HG03103 (cell line): ENCODE data around the gene CHST8.

Source experiments
- ATAC-seq: cut with Tn5 transposase; IDR thresholded peaks from one replicate; pipeline ENCODE4 v1.9.1; 2021; ENCODE audit warnings: low read depth; ENCODE audit not compliant: unreplicated experiment

Gene CHST8

DNA sequence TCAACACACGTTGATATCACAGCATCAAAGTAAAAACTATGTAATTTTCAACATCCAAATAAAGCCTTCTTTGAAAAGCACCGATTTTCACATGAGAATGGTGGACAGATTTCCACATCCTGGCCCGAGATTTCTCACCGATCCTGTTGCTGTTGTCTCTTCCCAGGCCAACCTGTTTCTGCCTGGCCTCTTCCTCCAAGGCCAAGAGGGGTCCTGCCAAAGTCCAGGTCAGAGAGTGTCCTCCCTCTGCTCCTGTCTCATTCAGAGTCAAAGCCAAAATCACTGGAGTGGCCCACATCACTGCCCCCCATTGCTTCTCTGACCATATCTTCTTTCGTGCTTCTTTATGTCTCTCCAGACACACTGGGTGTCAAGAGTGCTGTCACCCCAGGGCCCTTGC is 49.5 kb downstream of the CHST8 start:
- no peak for ATAC-seq

- no peak for ATAC-seq
Measured at GRCh38 chr19:33673258-33673875, 51.6 kb downstream of the CHST8 start.

GRCh38 chr19:33673996-33674625 is 52.4 kb downstream of the CHST8 start:
- no peak for ATAC-seq

DNA sequence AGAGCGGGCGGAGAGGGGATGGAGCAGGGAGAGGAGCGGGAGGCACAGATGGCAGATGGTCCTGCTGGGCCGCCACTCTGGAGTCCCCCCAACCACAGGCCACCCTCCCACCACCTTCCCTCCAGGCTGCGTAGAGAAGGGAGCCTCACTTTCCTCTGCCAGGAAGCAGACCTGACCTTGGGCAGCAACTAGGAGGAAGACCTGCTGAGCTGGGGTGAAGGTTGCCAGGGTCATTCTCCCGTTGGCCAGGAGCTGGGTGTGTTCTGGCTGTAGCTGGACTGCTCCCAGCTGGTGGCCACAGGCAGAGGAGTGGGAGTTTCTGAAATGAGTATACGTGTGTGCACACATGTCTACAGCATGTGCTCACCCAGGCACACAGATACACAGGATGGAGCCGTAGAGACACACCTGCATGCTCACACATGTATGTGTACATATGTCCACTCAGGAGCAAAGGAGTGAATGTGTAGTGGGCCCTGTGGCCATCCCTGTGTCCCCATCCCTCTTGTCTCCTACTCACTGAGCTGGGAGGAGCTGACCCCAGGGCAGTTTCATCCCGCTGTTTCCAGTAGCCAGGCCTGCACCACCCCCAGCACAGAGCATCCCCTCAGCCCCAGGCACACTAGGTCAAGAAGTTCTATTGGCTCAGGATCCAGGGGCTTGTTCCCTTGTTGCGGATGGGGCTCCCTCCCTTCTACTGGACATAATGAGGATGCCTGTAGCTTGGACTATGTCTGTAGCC is 53.0 kb downstream of the CHST8 start:
- no peak for ATAC-seq

GRCh38 chr19:33675501-33676124 is 53.9 kb downstream of the CHST8 start:
- no peak for ATAC-seq

DNA sequence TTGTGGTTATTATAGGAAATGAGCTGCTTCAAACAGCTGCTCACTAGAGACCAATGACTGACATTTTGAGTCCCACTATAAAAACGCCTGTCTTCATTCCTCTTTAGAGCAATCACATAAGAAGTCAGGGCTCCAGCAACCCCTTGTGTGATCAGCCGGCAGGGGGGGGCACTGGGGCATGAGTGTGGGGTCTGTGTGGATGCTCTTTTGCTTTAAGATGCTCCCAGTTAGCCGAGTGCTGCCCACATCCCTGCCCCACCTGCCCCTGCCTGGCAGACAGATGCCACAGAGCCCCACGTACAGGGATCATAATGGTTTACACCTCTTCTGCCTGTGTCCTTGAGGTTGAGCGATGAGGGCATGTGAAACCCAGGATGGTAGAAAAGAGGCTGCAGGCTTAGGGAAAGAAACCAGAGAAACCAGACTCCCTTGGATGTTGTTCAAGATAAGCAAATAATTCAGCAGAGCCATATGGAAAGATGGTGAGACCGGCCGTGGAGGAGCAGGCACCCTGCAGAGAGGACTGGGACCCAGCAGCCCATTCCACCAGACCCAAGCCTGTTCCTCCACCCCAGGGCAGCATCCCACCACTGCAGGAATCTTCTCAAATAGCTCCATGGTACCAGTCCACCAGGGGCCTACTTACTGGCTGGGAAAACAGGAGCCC is 55.4 kb downstream of the CHST8 start:
- no peak for ATAC-seq

- no peak for ATAC-seq
Measured at GRCh38 chr19:33677745-33678426, 56.1 kb downstream of the CHST8 start.

DNA sequence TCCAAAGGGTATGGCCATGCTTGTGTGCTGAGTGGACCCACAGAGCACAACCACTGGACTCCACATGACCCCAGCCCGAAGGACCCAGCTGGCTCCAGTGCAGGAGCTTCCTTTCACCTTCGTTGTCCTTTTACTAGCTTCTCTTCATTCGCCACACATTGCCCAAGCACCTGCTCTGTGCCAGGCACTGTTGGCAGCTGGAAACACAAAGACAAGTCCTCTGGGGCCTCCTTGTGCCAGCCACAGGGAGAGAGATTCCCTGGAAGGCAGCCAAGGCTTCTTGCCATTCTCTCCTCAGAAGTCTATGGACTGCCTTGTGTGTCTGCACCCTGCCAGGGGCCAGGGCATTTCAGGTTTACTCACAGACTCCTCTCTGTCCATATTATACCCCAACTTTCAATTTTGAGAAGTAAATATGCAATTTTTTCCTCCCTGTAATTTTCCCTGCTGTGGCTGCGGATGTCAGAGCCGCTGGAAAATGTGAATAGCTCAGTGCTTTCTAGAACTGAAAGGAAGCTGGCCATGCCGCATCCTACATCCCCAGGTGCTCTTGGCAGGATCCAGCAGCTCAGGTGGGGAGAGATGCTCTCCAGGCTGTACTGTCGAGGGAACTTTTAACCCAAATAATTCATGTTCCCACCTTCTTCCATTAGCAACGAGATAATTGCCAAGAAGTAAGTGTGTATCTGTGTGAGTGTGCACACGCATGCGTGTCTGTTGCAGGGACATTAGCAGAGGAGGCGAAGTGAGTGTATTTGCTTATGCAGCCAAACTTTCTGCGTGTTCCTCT is 57.2 kb downstream of the CHST8 start:
- no peak for ATAC-seq

DNA sequence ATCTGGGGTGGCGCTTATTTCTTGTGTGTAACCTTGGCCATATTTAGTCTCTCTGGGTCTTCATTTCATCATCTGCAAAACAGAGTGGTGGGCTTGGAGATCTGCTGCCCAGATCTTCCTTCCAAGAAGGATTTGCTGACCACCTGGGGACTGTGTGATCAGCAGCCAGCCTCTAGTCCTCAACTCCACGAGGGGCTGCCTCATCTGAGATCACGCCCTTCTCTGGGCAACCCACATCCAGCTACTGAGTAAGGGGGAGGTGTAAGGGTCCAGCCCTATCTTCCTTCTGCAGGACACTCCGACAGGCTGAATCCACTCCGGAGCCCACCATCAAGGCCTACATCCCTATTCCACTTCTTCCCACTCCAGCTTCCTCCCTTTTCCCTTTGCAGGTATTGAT is 57.9 kb downstream of the CHST8 start:
- no peak for ATAC-seq

GRCh38 chr19:33681081-33681680 is 59.4 kb downstream of the CHST8 start:
- ATAC-seq = no peak

DNA sequence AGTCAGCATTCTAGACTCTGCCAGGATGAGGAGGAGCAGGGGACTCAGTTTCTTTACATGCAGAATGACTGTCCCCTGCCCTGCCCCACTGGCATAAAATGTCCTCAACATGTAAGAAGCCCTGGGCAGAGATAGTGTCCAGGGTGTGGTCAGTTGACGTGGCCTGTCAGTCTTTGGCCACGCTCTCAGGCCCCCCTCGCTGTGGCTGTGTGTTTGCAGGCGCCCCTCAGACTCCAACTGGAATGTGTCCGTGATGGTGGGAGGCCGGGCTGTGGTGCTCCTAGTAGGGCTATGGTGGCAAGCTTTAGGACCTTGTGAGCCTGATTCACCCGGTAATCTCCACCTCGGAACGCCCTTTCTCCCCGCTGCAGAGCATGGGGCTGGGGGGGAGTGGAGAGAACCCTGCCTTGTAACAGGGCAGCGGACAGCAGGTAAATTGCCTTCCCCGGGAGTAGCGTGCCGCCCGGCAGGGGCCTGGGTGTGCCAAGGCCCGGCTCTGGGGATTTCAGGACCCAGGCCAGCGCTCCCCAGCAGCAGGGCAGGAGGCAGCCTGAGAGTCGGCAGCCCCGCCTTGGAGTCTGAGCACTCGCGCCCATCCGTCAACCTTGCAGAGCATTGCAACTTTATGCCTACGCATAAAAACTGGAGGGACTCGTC is 62.3 kb downstream of the CHST8 start:
- ATAC-seq = no peak

GRCh38 chr19:33684538-33685232 is 62.9 kb downstream of the CHST8 start:
- no peak for ATAC-seq

GRCh38 chr19:33685541-33685940 is 63.8 kb downstream of the CHST8 start:
- no peak for ATAC-seq

- ATAC-seq = no peak
Measured at GRCh38 chr19:33686262-33686661, 64.5 kb downstream of the CHST8 start.

DNA sequence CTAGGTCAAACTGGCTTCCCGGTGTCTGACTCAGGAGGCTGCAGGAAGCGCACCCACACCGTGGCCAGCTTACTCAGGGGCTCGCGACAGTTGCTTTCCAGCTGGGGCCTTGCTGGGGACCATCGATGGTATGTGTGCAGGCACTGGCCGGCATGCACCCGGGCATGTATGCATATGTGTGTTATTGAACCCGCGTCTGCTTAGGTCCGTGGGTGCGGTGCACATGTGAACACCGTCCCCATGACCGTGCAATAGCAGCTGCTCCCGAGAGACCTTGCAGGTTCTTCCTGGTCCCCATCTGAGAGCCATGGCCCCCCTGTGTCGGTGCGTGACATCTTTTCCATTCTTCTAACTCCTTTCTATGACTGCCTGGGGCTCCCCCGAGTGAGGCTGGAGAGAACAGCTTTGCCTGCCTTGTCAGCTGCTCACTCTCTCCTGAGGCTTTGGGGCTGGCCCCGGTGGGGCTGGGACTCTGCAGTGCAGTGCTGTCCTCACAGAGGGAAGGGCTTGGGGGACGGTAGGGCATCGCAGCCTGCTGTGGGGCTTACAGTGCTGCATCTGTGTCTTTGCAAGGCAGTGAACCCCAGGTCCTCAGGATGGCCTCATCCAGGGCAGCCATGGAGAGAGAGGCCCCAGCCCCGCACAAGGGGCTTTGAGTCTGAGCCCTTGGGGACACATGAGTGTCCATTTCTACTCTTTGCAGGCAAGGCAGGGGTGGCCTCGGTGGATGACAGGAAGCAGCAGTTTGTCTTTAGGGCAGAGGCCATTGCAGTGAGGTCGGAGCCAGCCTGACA is 65.1 kb downstream of the CHST8 start:
- ATAC-seq = no peak

DNA sequence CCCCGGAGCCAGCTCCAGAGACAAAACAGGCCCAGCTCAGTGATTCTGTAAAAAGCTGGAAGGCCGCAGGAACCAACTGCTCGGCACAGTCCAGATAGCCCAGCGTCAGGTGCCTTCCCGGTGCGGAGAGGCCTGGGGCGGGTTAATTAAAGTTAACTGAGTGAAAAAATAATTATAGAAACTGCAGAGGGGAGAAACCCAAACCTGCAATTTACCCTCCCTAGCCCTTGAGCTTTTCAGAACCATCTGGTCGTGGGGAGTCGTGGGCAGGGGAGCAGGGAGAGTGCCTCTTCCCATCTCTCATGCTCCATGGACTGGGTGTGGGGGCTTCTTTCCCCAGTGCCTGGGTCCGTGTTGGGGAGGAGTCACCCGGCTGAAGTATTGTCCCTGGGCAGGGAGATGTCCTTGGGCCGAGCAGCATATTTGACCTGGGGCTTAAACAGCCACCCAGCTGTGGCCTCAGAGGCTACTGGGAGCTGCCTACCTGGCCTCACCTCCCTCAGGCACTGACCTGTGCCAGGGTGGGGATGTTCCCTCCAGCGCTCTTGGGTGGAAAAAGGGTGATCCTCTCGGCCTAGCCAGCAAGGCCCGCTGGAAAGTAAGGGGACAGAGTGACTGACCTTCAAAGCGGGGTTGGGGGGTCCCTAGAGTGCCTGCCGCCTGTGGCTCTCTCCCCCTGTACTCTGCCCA is 65.9 kb downstream of the CHST8 start:
- ATAC-seq = no peak
